Mononuclear cell (primary cell): ENCODE data around the gene IQCM. TPM values are rescaled to one million over a fixed set of nuclear protein-coding genes. Genes with fewer than 3 reads are reported as not detected.
"Not testable (repeated sequence)": the region's sequence is repeated elsewhere in the genome, so short reads cannot be mapped to it uniquely, and the experiment has no call there.

Source experiments
- H3K27me3 ChIP-seq: 2 replicates; pipeline ENCODE4 v1.6.0; 2011; ENCODE audit warnings: low read length, control low read depth; ENCODE audit not compliant: insufficient read depth
- H3K4me1 ChIP-seq: 2 replicates; pipeline ENCODE4 v1.5.1; 2011; ENCODE audit warnings: mild to moderate bottlenecking, low read length, control low read depth; ENCODE audit not compliant: insufficient read depth
- H3K4me3 ChIP-seq: 2 replicates; pipeline ENCODE4 v1.5.1; 2011; ENCODE audit warnings: mild to moderate bottlenecking, low read length, moderate library complexity
- H3K9me3 ChIP-seq: 2 replicates; pipeline ENCODE4 v1.5.1; 2011; ENCODE audit warnings: low read depth, mild to moderate bottlenecking, control low read depth, low read length
- total RNA-seq: library from RNA; depleted of rRNA; stranded (reverse); fragments of >200 nt; gene quantifications from one replicate; pipeline ENCODE4 v1.2.3, GENCODE V29; 2012

Gene IQCM
- total RNA-seq, 1 donor = not detected

GRCh38 chr4:149441338-149441737, 374.3 kb downstream of the IQCM start:
- no peaks in the 10 kb centered on the region for H3K27me3 ChIP-seq
- H3K4me1 ChIP-seq = no peaks in the 10 kb centered on the region
- no peak overlapping the region for H3K4me3 ChIP-seq
- H3K9me3 ChIP-seq = no peaks in the 10 kb centered on the region

GRCh38 chr4:149426461-149426860, 389.2 kb downstream of the IQCM start:
- Histone ChIP-seq H3K4me1 (no peaks in the 10 kb centered on the region), H3K4me3 (no peak overlapping the region), H3K9me3 (no peaks in the 10 kb centered on the region), H3K27me3 (no peaks in the 10 kb centered on the region)

- Histone ChIP-seq H3K4me3 (no peak overlapping the region), H3K4me1 (no peaks in the 10 kb centered on the region)
These were observed 406.1 kb downstream of the IQCM start for GRCh38 chr4:149409555-149409962.

GRCh38 chr4:149409146-149409545, 406.5 kb downstream of the IQCM start:
- Histone ChIP-seq H3K27me3 (no peaks in the 10 kb centered on the region), H3K4me1 (no peaks in the 10 kb centered on the region), H3K9me3 (no peaks in the 10 kb centered on the region), H3K4me3 (no peak overlapping the region)

More at GRCh38 chr4:149409555-149409962, 406.1 kb downstream of the IQCM start:
- no peaks in the 10 kb centered on the region for H3K27me3 ChIP-seq
- H3K9me3 ChIP-seq = no peaks in the 10 kb centered on the region

GRCh38 chr4:149404143-149404542, 411.5 kb downstream of the IQCM start:
- Histone ChIP-seq H3K4me1 (no peaks in the 10 kb centered on the region), H3K9me3 (no peaks in the 10 kb centered on the region), H3K4me3 (no peak overlapping the region), H3K27me3 (no peaks in the 10 kb centered on the region)

GRCh38 chr4:149403081-149403480, 412.6 kb downstream of the IQCM start:
- Histone ChIP-seq H3K4me3 (no peak overlapping the region), H3K4me1 (no peaks in the 10 kb centered on the region), H3K27me3 (no peaks in the 10 kb centered on the region), H3K9me3 (no peaks in the 10 kb centered on the region)

- no peaks in the 10 kb centered on the region for H3K9me3 ChIP-seq
These were observed 416.6 kb downstream of the IQCM start for GRCh38 chr4:149398993-149399392.

GRCh38 chr4:149370785-149371420, 444.7 kb downstream of the IQCM start:
- no peaks in the 10 kb centered on the region for H3K4me1 ChIP-seq
- no peaks in the 10 kb centered on the region for H3K9me3 ChIP-seq
- H3K4me3 ChIP-seq = no peak overlapping the region
- H3K27me3 ChIP-seq = no peaks in the 10 kb centered on the region

More at GRCh38 chr4:149398993-149399392, 416.6 kb downstream of the IQCM start:
- no peaks in the 10 kb centered on the region for H3K27me3 ChIP-seq
- no peak overlapping the region for H3K4me3 ChIP-seq
- no peaks in the 10 kb centered on the region for H3K4me1 ChIP-seq

GRCh38 chr4:149370002-149370401, 445.6 kb downstream of the IQCM start:
- Histone ChIP-seq H3K27me3 (no peaks in the 10 kb centered on the region), H3K9me3 (no peaks in the 10 kb centered on the region), H3K4me1 (no peaks in the 10 kb centered on the region), H3K4me3 (no peak overlapping the region)

GRCh38 chr4:149353241-149353640, 462.4 kb downstream of the IQCM start:
- H3K4me1 ChIP-seq = no peaks in the 10 kb centered on the region
- H3K27me3 ChIP-seq = no peaks in the 10 kb centered on the region
- H3K9me3 ChIP-seq = no peaks in the 10 kb centered on the region
- no peak overlapping the region for H3K4me3 ChIP-seq

GRCh38 chr4:149349541-149349940, 466.1 kb downstream of the IQCM start:
- Histone ChIP-seq H3K4me3 (no peak overlapping the region), H3K4me1 (no peaks in the 10 kb centered on the region), H3K27me3 (no peaks in the 10 kb centered on the region), H3K9me3 (peaks cover 6% of the 10 kb centered on the region)

GRCh38 chr4:149347139-149347538, 468.5 kb downstream of the IQCM start:
- peaks cover 6% of the 10 kb centered on the region for H3K9me3 ChIP-seq
- H3K4me1 ChIP-seq = no peaks in the 10 kb centered on the region
- H3K27me3 ChIP-seq = no peaks in the 10 kb centered on the region
- H3K4me3 ChIP-seq = no peak overlapping the region

GRCh38 chr4:149345424-149345823, 470.2 kb downstream of the IQCM start:
- Histone ChIP-seq H3K9me3 (peaks cover 6% of the 10 kb centered on the region), H3K4me1 (no peaks in the 10 kb centered on the region), H3K27me3 (no peaks in the 10 kb centered on the region), H3K4me3 (no peak overlapping the region)

- Histone ChIP-seq H3K4me3 (no peak overlapping the region), H3K9me3 (peaks cover 6% of the 10 kb centered on the region), H3K27me3 (no peaks in the 10 kb centered on the region), H3K4me1 (no peaks in the 10 kb centered on the region)
These were observed 471.2 kb downstream of the IQCM start for GRCh38 chr4:149344436-149344835.

- peaks cover 6% of the 10 kb centered on the region for H3K9me3 ChIP-seq
- no peaks in the 10 kb centered on the region for H3K4me1 ChIP-seq
- H3K27me3 ChIP-seq = no peaks in the 10 kb centered on the region
- no peak overlapping the region for H3K4me3 ChIP-seq
These were observed 472.0 kb downstream of the IQCM start for GRCh38 chr4:149343614-149344013.

GRCh38 chr4:149341117-149341516, 474.5 kb downstream of the IQCM start:
- H3K4me1 ChIP-seq, H3K27me3 ChIP-seq, H3K9me3 ChIP-seq, H3K4me3 ChIP-seq: not testable (repeated sequence)
